Measurements from ENCODE around the gene LHFPL3.

Gene LHFPL3

DNA sequence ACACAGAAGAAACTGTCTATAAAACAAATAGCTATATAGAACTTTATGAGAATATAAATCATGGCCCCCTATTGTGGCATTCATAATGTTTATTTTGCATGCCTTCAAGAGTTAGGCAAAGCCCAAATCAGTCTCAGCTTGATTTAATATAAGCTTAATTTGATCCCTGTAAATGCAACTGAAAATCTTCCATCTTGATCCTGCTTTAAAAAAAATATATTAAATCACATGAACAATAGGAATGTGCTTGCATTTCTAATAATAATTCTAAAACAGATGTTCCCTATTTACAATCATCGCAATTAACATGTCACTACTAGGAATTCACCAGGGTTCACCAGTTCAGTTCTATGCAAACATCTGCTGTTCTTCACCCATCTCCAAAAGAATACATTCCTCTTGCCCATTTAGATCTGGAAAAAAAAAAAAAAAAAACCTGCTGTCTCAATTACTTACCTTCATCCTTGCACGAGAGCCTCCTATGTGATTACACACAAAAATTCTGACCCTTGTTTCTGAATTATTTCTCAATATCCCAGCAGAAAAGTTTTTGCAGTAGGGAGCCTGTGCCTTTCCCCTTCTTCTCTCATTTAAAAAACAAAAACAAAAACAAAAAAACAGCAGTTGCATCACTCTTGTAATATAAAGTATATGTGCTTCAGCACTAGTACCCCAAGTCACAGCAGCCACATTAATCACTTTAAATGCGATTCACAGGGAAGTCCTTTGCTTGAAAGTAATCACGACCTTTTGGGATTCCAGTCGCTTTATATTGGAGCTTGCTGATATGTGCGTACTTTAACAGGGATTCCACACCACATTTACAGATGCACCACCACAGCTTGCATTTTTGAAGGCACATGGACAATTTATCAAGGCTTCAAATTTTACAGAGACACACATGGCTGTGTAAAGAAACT lies 490.8 kb downstream of the LHFPL3 start:
- TF ChIP-seq CTCF (conservative IDR thresholded peaks at IDR 0.05; ENCODE audit: low read depth, low read length) = no peak
- H3K4me3 ChIP-seq (ENCODE audit: low read length) = no peak overlapping the region
- DNase-seq (ENCODE audit: low read depth) = no peak

- no peak overlapping the region for H3K4me3 ChIP-seq (ENCODE audit: low read length)
- DNase-seq (ENCODE audit: low read depth) = no peak
- no peak for TF ChIP-seq CTCF (conservative IDR thresholded peaks at IDR 0.05; ENCODE audit: low read depth, low read length)
Measured at GRCh38 chr7:104820836-104821535, 492.6 kb downstream of the LHFPL3 start.

- no peak for TF ChIP-seq CTCF (conservative IDR thresholded peaks at IDR 0.05; ENCODE audit: low read depth, low read length)
- DNase-seq (ENCODE audit: low read depth) = no peak
- no peak overlapping the region for H3K4me3 ChIP-seq (ENCODE audit: low read length)
Measured at GRCh38 chr7:104823177-104823576, 494.8 kb downstream of the LHFPL3 start.

- DNase-seq (ENCODE audit: low read depth) = no peak
- no peak overlapping the region for H3K4me3 ChIP-seq (ENCODE audit: low read length)
- no peak for TF ChIP-seq CTCF (conservative IDR thresholded peaks at IDR 0.05; ENCODE audit: low read depth, low read length)
Measured at GRCh38 chr7:104825099-104825498, 496.7 kb downstream of the LHFPL3 start.

DNA sequence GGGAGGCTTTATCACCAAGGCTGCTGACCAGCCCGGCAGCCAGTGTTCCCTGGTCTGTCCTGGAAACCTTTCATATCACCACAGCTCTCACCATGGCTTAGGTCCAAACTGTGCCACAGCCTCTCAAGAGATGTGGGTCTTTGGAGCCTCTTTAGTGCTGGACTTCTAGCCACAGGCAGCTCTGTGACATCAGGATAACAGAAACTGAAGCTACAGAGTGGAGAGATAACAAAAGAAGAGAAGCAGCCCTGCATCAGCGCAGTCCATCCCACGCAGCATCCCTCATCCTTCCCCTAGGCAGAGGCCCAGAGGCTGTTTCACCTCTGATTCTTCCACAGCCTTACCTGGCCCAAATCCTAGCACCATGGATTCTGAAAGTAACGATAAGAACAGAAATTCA lies 497.7 kb downstream of the LHFPL3 start:
- no peak overlapping the region for H3K4me3 ChIP-seq (ENCODE audit: low read length)
- no peak for TF ChIP-seq CTCF (conservative IDR thresholded peaks at IDR 0.05; ENCODE audit: low read depth, low read length)
- no peak for DNase-seq (ENCODE audit: low read depth)

DNA sequence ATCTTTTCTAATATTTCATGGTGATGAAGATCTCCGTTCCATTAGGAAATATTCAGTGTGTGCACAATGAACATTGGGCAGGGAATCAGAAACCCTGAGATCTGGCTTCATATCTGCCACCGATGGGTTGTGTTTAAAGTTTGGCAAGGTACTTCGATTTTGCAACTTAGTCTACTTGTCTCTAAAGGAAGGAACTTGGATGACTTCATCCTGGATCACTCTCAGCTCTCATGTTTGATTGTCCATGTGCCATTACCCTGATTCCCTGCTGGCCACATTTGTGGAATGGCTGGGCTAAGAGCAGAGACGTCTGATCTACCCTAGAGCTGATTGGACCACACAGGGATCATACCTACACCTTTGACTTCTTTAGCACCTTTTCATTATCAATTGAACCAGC lies 508.6 kb downstream of the LHFPL3 start:
- no peak for DNase-seq (ENCODE audit: low read depth)
- TF ChIP-seq CTCF (conservative IDR thresholded peaks at IDR 0.05; ENCODE audit: low read depth, low read length) = no peak
- H3K4me3 ChIP-seq (ENCODE audit: low read length) = no peak overlapping the region

All from retinal pigment epithelial cell (primary cell).